Measurements from ENCODE around the gene NDFIP1. TPM values are rescaled to one million over a fixed set of nuclear protein-coding genes. Genes with fewer than 3 reads are reported as not detected.

Gene NDFIP1
- total RNA-seq, 1 experiment from 2014 or later = 40.7 TPM

DNA sequence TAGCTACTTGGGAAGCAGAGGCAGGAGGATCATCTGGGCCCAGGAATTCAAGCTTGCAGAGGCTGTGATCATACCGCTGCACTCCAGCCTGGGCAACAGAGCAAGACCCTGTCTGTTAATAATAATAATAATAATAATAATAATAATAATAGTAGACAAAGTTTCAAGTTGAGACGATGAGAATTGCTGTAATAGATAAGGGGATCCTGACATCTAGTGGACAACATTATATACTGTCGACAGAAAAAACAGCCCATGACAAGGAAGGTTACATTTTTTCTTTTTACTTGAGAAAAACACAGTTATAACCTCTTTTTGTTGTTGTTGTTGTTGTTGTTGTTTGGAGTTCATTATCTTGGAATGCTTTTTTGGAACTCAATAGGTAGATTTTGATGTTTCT lies 35.3 kb downstream of the NDFIP1 start:
- no peaks in the 10 kb centered on the region for H4K20me1 ChIP-seq (ENCODE audit: insufficient read depth)
- ChIA-PET CTCF (interaction anchor here (1.0 to 1.7 kb wide), 3 partner anchors 153 to 265 kb away, joined by 3 to 8 read pairs (median 3); partner anchors contain the start of gene PCDH1), POLR2A (ENCODE audit: unreplicated experiment) (no interaction called here)
- H3K9me2 ChIP-seq (ENCODE audit: insufficient read depth) = no peaks in the 10 kb centered on the region
- no peak overlapping the region for H3K27ac ChIP-seq
- intact Hi-C loops (cut with micrococcal nuclease; ENCODE audit: unreplicated experiment) = loop anchor here (1.0 to 2.0 kb wide), 4 partner anchors 152 to 551 kb away; no protein-coding TSS in a partner anchor
- no peaks in the 10 kb centered on the region for H3K9me3 ChIP-seq (ENCODE audit: insufficient read depth, low read depth)
- H2AFZ ChIP-seq = no peak overlapping the region
- no peak for DNase-seq
- no TSS peak for BruUV-seq (replicated peaks)
- H3K36me3 ChIP-seq (ENCODE audit: low read depth) = peaks cover 20% of the 10 kb centered on the region
- H3K4me1 ChIP-seq (replicated peaks; ENCODE audit: insufficient read depth) = no peaks in the 10 kb centered on the region
- H3K79me2 ChIP-seq (ENCODE audit: low read depth) = no peaks in the 10 kb centered on the region
- no peak overlapping the region for H3K4me3 ChIP-seq
- TF ChIP-seq, protein P1, sequence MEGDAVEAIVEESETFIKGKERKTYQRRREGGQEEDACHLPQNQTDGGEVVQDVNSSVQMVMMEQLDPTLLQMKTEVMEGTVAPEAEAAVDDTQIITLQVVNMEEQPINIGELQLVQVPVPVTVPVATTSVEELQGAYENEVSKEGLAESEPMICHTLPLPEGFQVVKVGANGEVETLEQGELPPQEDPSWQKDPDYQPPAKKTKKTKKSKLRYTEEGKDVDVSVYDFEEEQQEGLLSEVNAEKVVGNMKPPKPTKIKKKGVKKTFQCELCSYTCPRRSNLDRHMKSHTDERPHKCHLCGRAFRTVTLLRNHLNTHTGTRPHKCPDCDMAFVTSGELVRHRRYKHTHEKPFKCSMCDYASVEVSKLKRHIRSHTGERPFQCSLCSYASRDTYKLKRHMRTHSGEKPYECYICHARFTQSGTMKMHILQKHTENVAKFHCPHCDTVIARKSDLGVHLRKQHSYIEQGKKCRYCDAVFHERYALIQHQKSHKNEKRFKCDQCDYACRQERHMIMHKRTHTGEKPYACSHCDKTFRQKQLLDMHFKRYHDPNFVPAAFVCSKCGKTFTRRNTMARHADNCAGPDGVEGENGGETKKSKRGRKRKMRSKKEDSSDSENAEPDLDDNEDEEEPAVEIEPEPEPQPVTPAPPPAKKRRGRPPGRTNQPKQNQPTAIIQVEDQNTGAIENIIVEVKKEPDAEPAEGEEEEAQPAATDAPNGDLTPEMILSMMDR (conservative IDR thresholded peaks at IDR 0.05) = peak; percentile 78
- TF ChIP-seq EZH2 (IDR thresholded peaks at IDR 0.05; ENCODE audit: low read depth) = no peak
- H3F3A ChIP-seq (ENCODE audit: insufficient read depth, low read depth) = peaks cover 13% of the 10 kb centered on the region; the same call in 1 of the 2 replicates
- H3K4me2 ChIP-seq = no peak overlapping the region
- H3K27me3 ChIP-seq (ENCODE audit: insufficient read depth, low read depth) = no peaks in the 10 kb centered on the region

DNA sequence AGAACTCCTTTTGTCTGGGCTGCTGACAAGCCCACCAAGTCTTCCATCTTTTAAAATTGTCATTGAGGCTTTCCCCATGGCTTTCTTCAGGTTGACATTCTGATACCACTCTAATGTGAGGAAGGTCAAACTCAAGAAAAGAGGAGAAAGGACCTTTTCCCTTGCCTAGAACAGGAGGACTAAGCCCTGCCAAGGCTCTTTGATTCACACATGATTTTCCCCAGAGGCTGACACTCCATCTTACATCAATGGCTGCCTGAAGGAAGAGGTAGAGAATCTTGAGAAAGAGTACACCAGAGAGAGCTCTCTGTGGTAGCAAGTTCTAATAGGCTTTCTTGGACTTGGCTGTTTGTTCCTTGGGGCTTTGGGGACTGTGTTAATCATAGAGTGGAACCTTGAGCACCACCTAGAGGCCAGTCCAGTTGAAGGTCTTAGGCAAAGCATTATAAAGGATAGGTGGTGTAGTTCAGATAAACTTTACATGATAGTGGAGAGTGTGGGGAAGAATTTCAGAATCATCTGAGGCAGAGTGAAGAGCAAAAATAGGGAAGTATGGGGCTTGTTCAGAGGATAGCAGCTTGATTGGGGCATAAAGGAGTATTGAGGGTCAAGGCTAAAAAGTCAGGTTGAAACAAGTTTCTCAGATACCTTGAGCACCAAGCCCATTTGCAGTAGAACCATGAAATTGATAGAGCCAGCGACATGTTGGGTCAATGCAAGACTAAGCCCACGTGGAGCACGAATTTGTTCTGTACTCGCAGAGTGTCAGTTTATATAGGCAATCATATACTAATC lies 36.7 kb downstream of the NDFIP1 start:
- no TSS peak for BruUV-seq (replicated peaks)
- ChIA-PET CTCF (no interaction called here), POLR2A (ENCODE audit: unreplicated experiment) (no interaction called here)
- intact Hi-C loops (cut with micrococcal nuclease; ENCODE audit: unreplicated experiment) = loop anchor here (2.0 kb wide), 1 partner anchor 553 kb away; no protein-coding TSS in a partner anchor
- Histone ChIP-seq H3K4me1 (replicated peaks; ENCODE audit: insufficient read depth) (no peaks in the 10 kb centered on the region), H3K27me3 (ENCODE audit: insufficient read depth, low read depth) (no peaks in the 10 kb centered on the region), H3K79me2 (ENCODE audit: low read depth) (no peaks in the 10 kb centered on the region), H4K20me1 (ENCODE audit: insufficient read depth) (no peaks in the 10 kb centered on the region), H3K9me2 (ENCODE audit: insufficient read depth) (no peaks in the 10 kb centered on the region), H3K4me2 (no peak overlapping the region), H3K4me3 (no peak overlapping the region), H3K36me3 (ENCODE audit: low read depth) (peaks cover 20% of the 10 kb centered on the region), H3F3A (ENCODE audit: insufficient read depth, low read depth) (peaks cover 15% of the 10 kb centered on the region; the same call in 1 of the 2 replicates), H3K9me3 (ENCODE audit: insufficient read depth, low read depth) (no peaks in the 10 kb centered on the region), H2AFZ (no peak overlapping the region), H3K27ac (no peak overlapping the region)
- TF ChIP-seq EZH2 (IDR thresholded peaks at IDR 0.05; ENCODE audit: low read depth) = no peak
- TF ChIP-seq, protein P1 (conservative IDR thresholded peaks at IDR 0.05) = peak; percentile 83
- peak; percentile 37 to 44 for DNase-seq

DNA sequence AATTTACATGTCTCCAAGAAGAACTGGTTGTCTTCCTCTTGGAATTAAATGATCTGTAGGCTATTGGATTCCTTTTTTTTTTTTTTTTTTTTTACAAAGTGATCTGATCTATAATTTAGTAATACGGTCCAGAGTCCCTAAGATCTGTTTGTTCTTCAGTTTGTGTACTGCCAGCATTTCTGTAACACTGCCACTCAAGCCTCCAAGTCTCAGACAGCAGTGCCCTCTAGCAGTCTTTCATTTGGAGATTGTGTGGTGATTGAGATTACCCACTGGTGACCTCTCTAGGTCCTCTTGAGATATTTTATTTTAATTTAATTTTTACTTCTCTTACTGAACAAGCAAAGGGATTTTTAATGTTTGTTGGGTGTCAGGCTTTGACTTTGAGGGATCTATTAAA lies 40.8 kb downstream of the NDFIP1 start:
- Histone ChIP-seq H3K4me1 (replicated peaks; ENCODE audit: insufficient read depth) (peaks cover 9% of the 10 kb centered on the region; the same call in 1 of the 2 replicates), H3K4me3 (no peak overlapping the region)

More for the DNA sequence above, 40.8 kb downstream of the NDFIP1 start:
- Histone ChIP-seq H3K27ac (no peak overlapping the region), H3K9me3 (ENCODE audit: insufficient read depth, low read depth) (no peaks in the 10 kb centered on the region), H4K20me1 (ENCODE audit: insufficient read depth) (no peaks in the 10 kb centered on the region), H2AFZ (no peak overlapping the region), H3K4me2 (no peak overlapping the region), H3K79me2 (ENCODE audit: low read depth) (no peaks in the 10 kb centered on the region), H3K27me3 (ENCODE audit: insufficient read depth, low read depth) (no peaks in the 10 kb centered on the region), H3K9me2 (ENCODE audit: insufficient read depth) (no peaks in the 10 kb centered on the region), H3F3A (ENCODE audit: insufficient read depth, low read depth) (peaks cover 27% of the 10 kb centered on the region; the same call in 1 of the 2 replicates), H3K36me3 (ENCODE audit: low read depth) (peaks cover 26% of the 10 kb centered on the region)
- ChIA-PET POLR2A (ENCODE audit: unreplicated experiment) (interaction anchor here (0.6 to 0.7 kb wide), 2 partner anchors 126 to 388 kb away, joined by 5 to 7 read pairs; no protein-coding TSS in a partner anchor), CTCF (no interaction called here)
- no TSS peak for BruUV-seq (replicated peaks)
- TF ChIP-seq EZH2 (IDR thresholded peaks at IDR 0.05; ENCODE audit: low read depth) = no peak
- TF ChIP-seq, protein P1 (conservative IDR thresholded peaks at IDR 0.05) = no peak
- no peak for DNase-seq
- intact Hi-C loops (cut with micrococcal nuclease; ENCODE audit: unreplicated experiment) = no loop called here
